Measurements from ENCODE around the gene GFOD2. TPM values are rescaled to one million over a fixed set of nuclear protein-coding genes. Genes with fewer than 3 reads are reported as not detected.
A peak's percentile ranks its signal among the peaks of the same experiment; 100 is the strongest.

The GFOD2 gene
- total and polyA plus RNA-seq, 2 donors (not counting 3 experiments of a cell fraction or from before 2014, with no cell fraction given), result 38.1 to 47.5 TPM

GRCh38 chr16:67667817-67668494 lies 51.2 kb downstream of the GFOD2 start:
- no peaks in the 10 kb centered on the region for H4K20me1 ChIP-seq (replicated peaks; ENCODE audit: control insufficient read depth, extremely low read depth, insufficient read depth, low read length)
- peaks cover 0 to 1% of the 10 kb centered on the region in 2 experiments for H3K36me3 ChIP-seq (ENCODE audit: control insufficient read depth in 2 of 2, extremely low read depth in 1 of 2, insufficient read depth in 2 of 2, low read length in 2 of 2)
- POLR2A ChIA-PET, result interaction anchor here (1.5 kb wide), 1 partner anchor 130 kb away, joined by 4 read pairs; no protein-coding TSS in a partner anchor
- no peaks in the 10 kb centered on the region for H3K27me3 ChIP-seq (ENCODE audit: control insufficient read depth in 2 of 2, insufficient read depth in 2 of 2, low read length in 2 of 2)
- no peak overlapping the region for H3K9ac ChIP-seq (replicated peaks; ENCODE audit: extremely low read depth, insufficient read depth, low read length)
- no peaks in the 10 kb centered on the region for H3K79me2 ChIP-seq (ENCODE audit: control insufficient read depth, insufficient read depth, low read length)
- intact Hi-C loops (cut with micrococcal nuclease) (loop anchor here (1.0 kb wide), 5 partner anchors 106 to 260 kb away; partner anchors contain the start of gene CTCF), dilution Hi-C loops (cut with MboI; ENCODE audit: extremely low pct_ligation_motif_present, low sequenced_read_pairs) (no loop called here)
- TF ChIP-seq FOS (IDR thresholded peaks at IDR 0.05; ENCODE audit: borderline replicate concordance, insufficient read depth, low read length) (no peak), GATA2 (IDR thresholded peaks at IDR 0.05; ENCODE audit: insufficient read depth, insufficient read length, low read depth, low read length) (no peak), CTCF (IDR thresholded peaks at IDR 0.05; ENCODE audit: extremely low read depth in 1 of 2, insufficient read depth in 1 of 2, low read depth in 1 of 2, low read length in 2 of 2) (peak; percentile 85 to 98), EZH2 (IDR thresholded peaks at IDR 0.05; ENCODE audit: borderline replicate concordance, low read depth, low read length, severe bottlenecking) (no peak), POLR2A (IDR thresholded peaks at IDR 0.05; ENCODE audit: low read depth, low read length) (no peak), JUN (IDR thresholded peaks at IDR 0.05; ENCODE audit: borderline replicate concordance, insufficient read depth, insufficient read length, low read depth) (no peak), MAX (IDR thresholded peaks at IDR 0.05; ENCODE audit: insufficient read depth, insufficient read length) (peak; percentile 34), MYC (IDR thresholded peaks at IDR 0.05; ENCODE audit: low read depth, low read length) (no peak), POLR2AphosphoS5 (IDR thresholded peaks at IDR 0.05; ENCODE audit: insufficient read depth, low read depth, low read length) (no peak)
- H3K4me1 ChIP-seq (ENCODE audit: control insufficient read depth, extremely low read depth, insufficient read depth, low read length), result peaks cover 17% of the 10 kb centered on the region
- FAIRE-seq (peak; percentile 94), DNase-seq (ENCODE audit: low read depth, low spot score) (peak; percentile 92)
- H3K4me2 ChIP-seq (ENCODE audit: insufficient read depth, low read length), result no peak overlapping the region
- H3K9me3 ChIP-seq (replicated peaks; ENCODE audit: control insufficient read depth, insufficient read depth, low read length), result no peaks in the 10 kb centered on the region
- no peak overlapping the region for H3K4me3 ChIP-seq (replicated peaks in 1 of 3; ENCODE audit: insufficient read depth in 1 of 3, low read depth in 1 of 3, low read length in 3 of 3)
- CTCF ChIA-PET, result interaction anchor here (0.5 to 12.7 kb wide), 24 partner anchors 10 to 373 kb away, joined by 3 to 163 read pairs (median 3); partner anchors contain the start of genes ATP6V0D1, CARMIL2, CTCF and NUTF2
- no peak overlapping the region for H2AFZ ChIP-seq (ENCODE audit: low read depth, low read length)
- H3K27ac ChIP-seq (ENCODE audit: insufficient read depth, low read depth, low read length), result no peak overlapping the region
- H3K9me1 ChIP-seq (replicated peaks; ENCODE audit: control insufficient read depth, extremely low read depth, insufficient read depth, low read length), result no peaks in the 10 kb centered on the region
- BruUV-seq (replicated peaks), result no TSS peak
